ENCODE data around the gene CORO1A.

Gene CORO1A

DNA sequence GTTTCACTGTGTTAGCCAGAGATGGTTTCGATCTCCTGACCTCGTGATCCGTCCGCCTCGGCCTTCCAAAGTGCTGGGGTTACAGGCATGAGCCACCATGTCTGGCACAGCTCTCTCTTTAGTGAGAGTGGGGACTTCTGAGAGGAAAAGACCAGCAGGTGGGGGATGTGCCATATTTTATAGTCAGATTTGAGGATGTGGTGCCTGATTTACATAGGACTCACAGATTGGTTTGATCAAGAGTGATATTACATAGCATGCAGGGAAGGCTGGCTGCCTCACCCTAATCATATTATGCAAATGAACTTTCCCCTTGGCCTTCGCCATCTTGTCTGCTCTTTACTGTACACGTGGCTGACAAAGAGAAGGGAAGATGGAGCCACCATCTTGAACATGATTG is 32.3 kb upstream of the CORO1A start:
- no peak overlapping the region for H3K9ac ChIP-seq
- no peak overlapping the region for H3K27ac ChIP-seq

DNA sequence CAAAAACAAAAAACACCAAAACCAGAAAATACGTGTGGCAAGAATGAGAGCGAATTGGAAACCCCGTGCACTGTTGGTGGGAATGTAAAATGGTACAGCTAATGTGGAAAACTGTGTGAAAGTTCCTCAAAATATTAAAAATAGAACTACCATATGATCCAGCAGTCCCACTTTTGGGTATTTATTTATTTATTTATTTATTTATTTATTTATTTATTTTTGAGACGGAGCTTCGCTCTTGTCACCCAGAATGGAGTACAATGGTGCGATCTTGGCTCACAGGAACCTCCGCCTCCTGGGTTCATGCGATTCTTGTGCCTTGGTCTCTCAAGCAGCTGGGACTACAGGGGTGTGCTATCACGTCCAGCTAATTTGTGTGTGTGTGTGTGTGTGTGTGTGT is 30.9 kb upstream of the CORO1A start:
- TF ChIP-seq, protein P1, sequence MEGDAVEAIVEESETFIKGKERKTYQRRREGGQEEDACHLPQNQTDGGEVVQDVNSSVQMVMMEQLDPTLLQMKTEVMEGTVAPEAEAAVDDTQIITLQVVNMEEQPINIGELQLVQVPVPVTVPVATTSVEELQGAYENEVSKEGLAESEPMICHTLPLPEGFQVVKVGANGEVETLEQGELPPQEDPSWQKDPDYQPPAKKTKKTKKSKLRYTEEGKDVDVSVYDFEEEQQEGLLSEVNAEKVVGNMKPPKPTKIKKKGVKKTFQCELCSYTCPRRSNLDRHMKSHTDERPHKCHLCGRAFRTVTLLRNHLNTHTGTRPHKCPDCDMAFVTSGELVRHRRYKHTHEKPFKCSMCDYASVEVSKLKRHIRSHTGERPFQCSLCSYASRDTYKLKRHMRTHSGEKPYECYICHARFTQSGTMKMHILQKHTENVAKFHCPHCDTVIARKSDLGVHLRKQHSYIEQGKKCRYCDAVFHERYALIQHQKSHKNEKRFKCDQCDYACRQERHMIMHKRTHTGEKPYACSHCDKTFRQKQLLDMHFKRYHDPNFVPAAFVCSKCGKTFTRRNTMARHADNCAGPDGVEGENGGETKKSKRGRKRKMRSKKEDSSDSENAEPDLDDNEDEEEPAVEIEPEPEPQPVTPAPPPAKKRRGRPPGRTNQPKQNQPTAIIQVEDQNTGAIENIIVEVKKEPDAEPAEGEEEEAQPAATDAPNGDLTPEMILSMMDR (conservative IDR thresholded peaks at IDR 0.05; ENCODE audit: low read depth, low read length): no peak
- no peaks in the 10 kb centered on the region for H4K20me1 ChIP-seq (ENCODE audit: insufficient read depth)

More for the DNA sequence above, 32.3 kb upstream of the CORO1A start:
- Histone ChIP-seq H3K4me2 (no peak overlapping the region), H3K27me3 (ENCODE audit: insufficient read depth, low read depth) (no peaks in the 10 kb centered on the region), H4K20me1 (ENCODE audit: insufficient read depth) (no peaks in the 10 kb centered on the region), H3K4me3 (IDR thresholded peaks at IDR 0.05; ENCODE audit: insufficient read depth, low read depth, low read length) (no peak overlapping the region), H3K4me1 (ENCODE audit: low read depth, poor library complexity, severe bottlenecking) (no peaks in the 10 kb centered on the region), H3K36me3 (ENCODE audit: insufficient read depth) (no peaks in the 10 kb centered on the region), H3K79me2 (ENCODE audit: insufficient read depth, low read depth) (no peaks in the 10 kb centered on the region), H2AFZ (ENCODE audit: low read depth) (no peak overlapping the region)
- TF ChIP-seq, protein P1 (conservative IDR thresholded peaks at IDR 0.05; ENCODE audit: low read depth, low read length): no peak

DNA sequence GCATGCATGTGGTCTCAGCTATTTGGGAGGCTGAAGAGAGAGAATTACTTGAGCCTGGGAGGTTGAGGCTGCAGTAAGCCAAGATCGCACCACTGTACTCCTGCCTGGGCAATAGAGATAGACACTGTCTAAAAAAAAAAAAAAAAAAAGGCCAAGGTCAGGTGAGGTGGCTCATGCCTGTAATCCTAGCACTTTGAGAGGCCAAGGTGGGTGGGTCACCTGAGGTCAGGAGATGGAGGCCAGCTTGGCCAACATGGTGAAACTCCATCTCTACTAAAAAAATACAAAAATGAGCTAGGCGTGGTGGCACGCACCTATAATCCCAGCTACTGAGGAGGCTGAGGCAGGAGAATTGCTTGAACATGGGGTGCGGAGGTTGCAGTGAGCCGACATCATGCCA is 28.2 kb upstream of the CORO1A start:
- no peak overlapping the region for H2AFZ ChIP-seq (ENCODE audit: low read depth)
- H4K20me1 ChIP-seq (ENCODE audit: insufficient read depth): no peaks in the 10 kb centered on the region
- H3K36me3 ChIP-seq (ENCODE audit: insufficient read depth): no peaks in the 10 kb centered on the region
- no peak overlapping the region for H3K4me2 ChIP-seq
- no peak overlapping the region for H3K9ac ChIP-seq
- no peaks in the 10 kb centered on the region for H3K27me3 ChIP-seq (ENCODE audit: insufficient read depth, low read depth)
- no peak overlapping the region for H3K27ac ChIP-seq
- no peaks in the 10 kb centered on the region for H3K4me1 ChIP-seq (ENCODE audit: low read depth, poor library complexity, severe bottlenecking)
- TF ChIP-seq, protein P1 (conservative IDR thresholded peaks at IDR 0.05; ENCODE audit: low read depth, low read length): no peak
- no peak overlapping the region for H3K4me3 ChIP-seq (IDR thresholded peaks at IDR 0.05; ENCODE audit: insufficient read depth, low read depth, low read length)
- H3K79me2 ChIP-seq (ENCODE audit: insufficient read depth, low read depth): no peaks in the 10 kb centered on the region

More for the DNA sequence above, 30.9 kb upstream of the CORO1A start:
- Histone ChIP-seq H3K79me2 (ENCODE audit: insufficient read depth, low read depth) (no peaks in the 10 kb centered on the region), H3K4me2 (no peak overlapping the region), H3K27me3 (ENCODE audit: insufficient read depth, low read depth) (no peaks in the 10 kb centered on the region), H3K4me3 (IDR thresholded peaks at IDR 0.05; ENCODE audit: insufficient read depth, low read depth, low read length) (no peak overlapping the region), H2AFZ (ENCODE audit: low read depth) (no peak overlapping the region), H3K9ac (no peak overlapping the region), H3K27ac (no peak overlapping the region), H3K36me3 (ENCODE audit: insufficient read depth) (no peaks in the 10 kb centered on the region), H3K4me1 (ENCODE audit: low read depth, poor library complexity, severe bottlenecking) (no peaks in the 10 kb centered on the region)

DNA sequence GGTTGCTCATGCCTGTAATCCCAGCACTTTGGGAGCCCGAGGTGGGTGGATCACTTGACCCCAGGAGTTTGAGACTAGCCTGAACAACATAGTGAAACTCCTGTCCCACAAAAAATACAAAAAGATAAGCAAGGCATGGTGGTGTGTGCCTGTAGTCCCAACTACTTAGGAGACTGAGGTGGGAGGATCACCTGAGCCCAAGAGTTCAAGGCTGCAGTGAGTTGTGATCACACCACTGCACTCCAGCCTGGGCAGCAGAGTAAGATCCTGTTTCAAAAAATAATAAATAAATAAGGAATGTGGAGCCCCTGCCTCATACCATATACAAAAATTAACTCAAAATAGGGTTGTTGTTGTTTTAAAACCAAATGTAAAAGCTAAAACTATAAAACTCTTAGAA is 26.2 kb upstream of the CORO1A start:
- H3K27me3 ChIP-seq (ENCODE audit: insufficient read depth, low read depth): no peaks in the 10 kb centered on the region
- H3K36me3 ChIP-seq (ENCODE audit: insufficient read depth): no peaks in the 10 kb centered on the region
- H3K4me3 ChIP-seq (IDR thresholded peaks at IDR 0.05; ENCODE audit: insufficient read depth, low read depth, low read length): no peak overlapping the region
- H3K27ac ChIP-seq: no peak overlapping the region
- no peak overlapping the region for H3K4me2 ChIP-seq
- TF ChIP-seq, protein P1 (conservative IDR thresholded peaks at IDR 0.05; ENCODE audit: low read depth, low read length): no peak
- H3K9ac ChIP-seq: no peak overlapping the region
- H4K20me1 ChIP-seq (ENCODE audit: insufficient read depth): no peaks in the 10 kb centered on the region
- H2AFZ ChIP-seq (ENCODE audit: low read depth): no peak overlapping the region
- H3K4me1 ChIP-seq (ENCODE audit: low read depth, poor library complexity, severe bottlenecking): no peaks in the 10 kb centered on the region
- H3K79me2 ChIP-seq (ENCODE audit: insufficient read depth, low read depth): no peaks in the 10 kb centered on the region
